ENCODE data around the gene CNTN5. TPM values are rescaled to one million over a fixed set of nuclear protein-coding genes. Genes with fewer than 3 reads are reported as not detected.

The CNTN5 gene
- total RNA-seq, 3 donors from 2014 or later (not counting 1 experiment from before 2014, with no cell fraction given), result not detected

DNA sequence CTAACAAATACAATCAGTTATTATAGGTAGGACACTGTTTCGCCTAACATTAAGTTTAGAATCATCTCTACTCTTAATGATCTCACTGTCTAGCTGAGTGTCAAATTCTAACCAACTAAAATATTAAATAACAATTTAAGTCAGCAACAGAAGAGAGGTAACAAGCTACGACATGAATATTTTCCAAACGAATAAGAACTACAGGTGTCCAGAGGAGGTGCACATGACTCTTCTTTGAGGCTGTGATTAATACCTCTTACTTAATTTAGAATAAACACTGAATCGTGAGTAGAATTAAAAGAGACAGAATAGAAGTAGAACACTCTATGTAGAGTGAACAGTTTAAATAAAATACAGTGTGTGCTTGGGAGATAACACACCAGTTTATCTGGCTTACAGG is 1047.4 kb downstream of the CNTN5 start:
- no peaks in the 10 kb centered on the region for H3K27me3 ChIP-seq (ENCODE audit: control insufficient read depth, insufficient read depth, low read length)
- 83% methylated on average over 2 of the region's 4 CpGs for WGBS (ENCODE audit: insufficient coverage)

DNA sequence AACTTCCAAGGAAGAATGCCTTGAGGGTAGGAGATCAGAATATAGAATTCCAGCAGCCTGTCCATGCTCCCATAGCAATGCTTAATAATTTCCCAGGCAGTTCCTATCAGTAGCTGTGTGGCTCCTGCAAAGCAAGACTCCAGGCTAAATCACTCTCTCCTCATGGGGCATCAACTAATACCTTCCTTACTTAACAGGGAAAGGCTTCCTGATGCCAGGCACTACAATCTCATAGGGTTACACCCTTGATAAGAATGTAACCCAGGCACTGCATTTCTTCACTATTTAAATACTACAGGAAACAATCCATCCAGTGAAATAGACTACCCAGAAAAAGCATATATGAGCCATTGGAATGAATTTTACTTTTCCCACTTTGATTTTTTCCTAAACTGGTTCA is 1051.4 kb downstream of the CNTN5 start:
- Histone ChIP-seq H3K9me3 (ENCODE audit: control insufficient read depth, insufficient read depth, low read length) (no peaks in the 10 kb centered on the region), H3K4me3 (ENCODE audit: low read length) (no peak overlapping the region), H3K27me3 (ENCODE audit: control insufficient read depth, insufficient read depth, low read length) (no peaks in the 10 kb centered on the region), H3K27ac (ENCODE audit: low read length) (no peak overlapping the region), H3K4me1 (ENCODE audit: control insufficient read depth, insufficient read depth, low read length) (no peaks in the 10 kb centered on the region), H3K36me3 (ENCODE audit: control insufficient read depth, insufficient read depth, low read length) (no peaks in the 10 kb centered on the region)
- Mint-ChIP-seq H3K4me1 (no peaks in the 10 kb centered on the region), H3K27ac (no peak overlapping the region), H3K36me3 (peaks cover 7% of the 10 kb centered on the region), H3K27me3 (ENCODE audit: low read depth in 2 of 2) (no peaks in the 10 kb centered on the region), H3K9me3 (peaks cover 6 to 13% of the 10 kb centered on the region in 2 donors), H3K4me3 (no peak overlapping the region)
- DNase-seq, result no peak
- TF ChIP-seq, protein P1, sequence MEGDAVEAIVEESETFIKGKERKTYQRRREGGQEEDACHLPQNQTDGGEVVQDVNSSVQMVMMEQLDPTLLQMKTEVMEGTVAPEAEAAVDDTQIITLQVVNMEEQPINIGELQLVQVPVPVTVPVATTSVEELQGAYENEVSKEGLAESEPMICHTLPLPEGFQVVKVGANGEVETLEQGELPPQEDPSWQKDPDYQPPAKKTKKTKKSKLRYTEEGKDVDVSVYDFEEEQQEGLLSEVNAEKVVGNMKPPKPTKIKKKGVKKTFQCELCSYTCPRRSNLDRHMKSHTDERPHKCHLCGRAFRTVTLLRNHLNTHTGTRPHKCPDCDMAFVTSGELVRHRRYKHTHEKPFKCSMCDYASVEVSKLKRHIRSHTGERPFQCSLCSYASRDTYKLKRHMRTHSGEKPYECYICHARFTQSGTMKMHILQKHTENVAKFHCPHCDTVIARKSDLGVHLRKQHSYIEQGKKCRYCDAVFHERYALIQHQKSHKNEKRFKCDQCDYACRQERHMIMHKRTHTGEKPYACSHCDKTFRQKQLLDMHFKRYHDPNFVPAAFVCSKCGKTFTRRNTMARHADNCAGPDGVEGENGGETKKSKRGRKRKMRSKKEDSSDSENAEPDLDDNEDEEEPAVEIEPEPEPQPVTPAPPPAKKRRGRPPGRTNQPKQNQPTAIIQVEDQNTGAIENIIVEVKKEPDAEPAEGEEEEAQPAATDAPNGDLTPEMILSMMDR (IDR thresholded peaks at IDR 0.05), result no peak
- intact Hi-C loops (cut with micrococcal nuclease), result no loop called here
- ATAC-seq, result no peak

More for the DNA sequence above, 1047.4 kb downstream of the CNTN5 start:
- Histone ChIP-seq H3K27ac (ENCODE audit: low read length) (no peak overlapping the region), H3K4me1 (ENCODE audit: control insufficient read depth, insufficient read depth, low read length) (no peaks in the 10 kb centered on the region), H3K4me3 (ENCODE audit: low read length) (no peak overlapping the region), H3K36me3 (ENCODE audit: control insufficient read depth, insufficient read depth, low read length) (no peaks in the 10 kb centered on the region), H3K9me3 (ENCODE audit: control insufficient read depth, insufficient read depth, low read length) (no peaks in the 10 kb centered on the region)
- ATAC-seq (no peak), DNase-seq (no peak)
- Mint-ChIP-seq H3K4me1 (no peaks in the 10 kb centered on the region), H3K36me3 (no peaks in the 10 kb centered on the region), H3K27me3 (ENCODE audit: low read depth in 2 of 2) (no peaks in the 10 kb centered on the region), H3K27ac (no peak overlapping the region), H3K9me3 (peaks cover 4 to 10% of the 10 kb centered on the region in 2 donors), H3K4me3 (no peak overlapping the region)
- TF ChIP-seq, protein P1 (IDR thresholded peaks at IDR 0.05), result no peak
- intact Hi-C loops (cut with micrococcal nuclease), result no loop called here

DNA sequence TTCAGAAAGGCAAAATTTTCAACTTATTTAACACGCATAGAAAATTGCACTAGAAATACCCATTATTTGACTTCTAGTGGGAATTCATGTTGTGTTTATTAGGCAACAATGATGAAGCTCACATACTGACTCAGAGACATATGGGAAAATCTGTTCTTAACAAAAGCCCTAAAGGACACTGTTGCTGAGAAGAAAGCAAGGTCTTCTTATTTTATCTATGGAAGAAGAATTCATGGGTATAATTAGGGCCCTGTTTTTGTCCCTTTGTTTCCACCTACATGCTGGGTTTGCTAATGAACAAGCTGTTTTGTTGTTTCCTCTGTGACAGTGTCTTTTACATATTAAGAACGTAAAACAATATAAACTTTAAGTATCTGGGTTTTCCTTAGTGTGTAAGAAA is 1059.6 kb downstream of the CNTN5 start:
- intact Hi-C loops (cut with micrococcal nuclease), result no loop called here

DNA sequence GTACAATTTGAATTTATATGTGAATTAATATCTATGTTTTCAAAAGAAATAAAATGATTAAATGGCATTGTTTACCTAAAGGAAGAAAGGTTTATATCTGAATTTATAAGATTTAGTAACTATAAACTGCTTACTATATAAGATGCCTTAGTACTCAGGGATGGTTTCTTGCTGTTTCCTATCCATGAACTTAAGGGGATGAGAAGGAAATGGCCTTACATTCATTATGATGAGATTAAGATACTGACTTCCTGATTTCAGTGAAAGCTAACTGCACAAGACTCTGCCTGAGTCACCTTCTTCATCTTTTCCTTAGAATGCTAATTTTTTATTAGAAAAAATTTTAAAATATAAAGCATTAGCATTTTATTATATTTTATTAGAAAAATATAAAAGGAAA is 1060.1 kb downstream of the CNTN5 start:
- Histone ChIP-seq H3K9me3 (ENCODE audit: control insufficient read depth, insufficient read depth, low read length) (peaks cover 4% of the 10 kb centered on the region), H3K36me3 (ENCODE audit: control insufficient read depth, insufficient read depth, low read length) (no peaks in the 10 kb centered on the region), H3K4me3 (ENCODE audit: low read length) (no peak overlapping the region), H3K27ac (ENCODE audit: low read length) (no peak overlapping the region), H3K27me3 (ENCODE audit: control insufficient read depth, insufficient read depth, low read length) (no peaks in the 10 kb centered on the region), H3K4me1 (ENCODE audit: control insufficient read depth, insufficient read depth, low read length) (no peaks in the 10 kb centered on the region)
- no peak for DNase-seq
- Mint-ChIP-seq H3K9me3 (peaks cover 6 to 24% of the 10 kb centered on the region in 2 donors), H3K4me1 (no peaks in the 10 kb centered on the region), H3K4me3 (no peak overlapping the region), H3K27me3 (ENCODE audit: low read depth in 2 of 2) (no peaks in the 10 kb centered on the region), H3K27ac (no peak overlapping the region), H3K36me3 (peaks cover 5% of the 10 kb centered on the region)
- TF ChIP-seq, protein P1 (IDR thresholded peaks at IDR 0.05), result no peak
- intact Hi-C loops (cut with micrococcal nuclease), result no loop called here
- ATAC-seq, result no peak

More for the DNA sequence above, 1059.6 kb downstream of the CNTN5 start:
- Histone ChIP-seq H3K9me3 (ENCODE audit: control insufficient read depth, insufficient read depth, low read length) (peaks cover 4% of the 10 kb centered on the region), H3K36me3 (ENCODE audit: control insufficient read depth, insufficient read depth, low read length) (no peaks in the 10 kb centered on the region), H3K4me3 (ENCODE audit: low read length) (no peak overlapping the region), H3K27ac (ENCODE audit: low read length) (no peak overlapping the region), H3K27me3 (ENCODE audit: control insufficient read depth, insufficient read depth, low read length) (no peaks in the 10 kb centered on the region), H3K4me1 (ENCODE audit: control insufficient read depth, insufficient read depth, low read length) (no peaks in the 10 kb centered on the region)
- TF ChIP-seq, protein P1 (IDR thresholded peaks at IDR 0.05), result no peak
- Mint-ChIP-seq H3K27ac (no peak overlapping the region), H3K4me3 (no peak overlapping the region), H3K36me3 (peaks cover 10% of the 10 kb centered on the region), H3K4me1 (no peaks in the 10 kb centered on the region), H3K9me3 (peaks cover 8 to 25% of the 10 kb centered on the region in 2 donors), H3K27me3 (ENCODE audit: low read depth in 2 of 2) (no peaks in the 10 kb centered on the region)
- no CpG with 5 or more reads among the region's 2 CpGs for WGBS (ENCODE audit: insufficient coverage)
- DNase-seq (no peak), ATAC-seq (no peak)
